ENCODE measurements around the gene ZBTB44.
"Not testable (repeated sequence)": the region's sequence is repeated elsewhere in the genome, so short reads cannot be mapped to it uniquely, and the experiment has no call there.

Gene ZBTB44

DNA sequence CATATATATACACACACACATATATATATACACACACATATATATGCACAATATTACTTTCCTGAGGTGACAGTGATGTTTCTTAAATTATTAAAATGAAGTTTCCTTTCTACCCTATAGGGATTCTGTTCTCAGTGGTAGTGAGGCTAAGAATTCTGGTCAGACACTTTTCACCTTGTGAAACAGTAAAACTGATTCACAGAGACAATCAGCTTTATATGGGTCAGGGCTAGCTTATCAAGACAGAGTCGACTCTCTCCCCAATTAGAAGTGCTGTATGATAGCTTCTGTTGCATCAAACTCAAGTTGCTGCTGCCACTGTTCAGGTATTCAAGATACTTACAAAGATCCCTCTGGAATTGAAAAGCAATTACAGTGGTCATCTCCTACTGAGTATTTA, 68.4 kb downstream of the ZBTB44 start:
- no peak for DNase-seq

DNA sequence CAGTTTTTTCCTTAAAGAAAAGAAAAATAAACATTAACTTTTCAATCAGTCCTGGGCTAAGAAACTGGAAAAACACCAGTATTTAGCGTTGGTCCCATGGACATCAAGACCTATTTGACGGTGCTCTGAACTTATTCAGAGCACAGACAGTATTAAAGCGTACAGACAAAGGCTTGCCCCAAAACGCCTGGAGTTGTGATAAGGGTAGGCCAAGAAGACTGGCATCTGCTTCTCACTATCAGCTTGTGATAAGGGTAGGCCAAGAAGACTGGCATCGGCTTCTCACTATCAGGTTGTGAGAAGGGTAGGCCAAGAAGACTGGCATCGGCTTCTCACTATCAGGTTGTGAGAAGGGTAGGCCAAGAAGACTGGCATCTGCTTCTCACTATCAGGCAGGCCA, 69.3 kb downstream of the ZBTB44 start:
- DNase-seq = not testable (repeated sequence)

- no peak for DNase-seq
These were observed 69.9 kb downstream of the ZBTB44 start for GRCh38 chr11:130244848-130245247.

DNA sequence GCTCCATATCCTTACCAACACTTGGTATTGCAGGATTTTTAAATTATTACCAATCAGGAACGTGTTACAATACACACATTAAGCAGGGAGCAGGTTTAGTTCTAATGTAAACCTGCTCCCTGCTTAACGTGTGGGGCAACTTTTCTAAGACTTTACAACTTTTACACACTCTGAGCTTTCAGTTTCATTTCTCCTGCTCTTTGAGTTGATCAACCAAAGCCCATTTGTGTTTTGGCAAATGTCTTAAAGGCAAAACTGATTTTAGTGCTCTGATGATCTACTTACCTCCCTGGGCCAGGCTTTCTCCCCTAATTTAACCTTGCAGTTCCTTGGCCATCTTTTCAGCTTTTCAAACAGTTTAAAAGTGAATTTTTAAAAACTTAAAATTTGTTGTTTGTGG, 70.9 kb downstream of the ZBTB44 start:
- no peak for DNase-seq

DNA sequence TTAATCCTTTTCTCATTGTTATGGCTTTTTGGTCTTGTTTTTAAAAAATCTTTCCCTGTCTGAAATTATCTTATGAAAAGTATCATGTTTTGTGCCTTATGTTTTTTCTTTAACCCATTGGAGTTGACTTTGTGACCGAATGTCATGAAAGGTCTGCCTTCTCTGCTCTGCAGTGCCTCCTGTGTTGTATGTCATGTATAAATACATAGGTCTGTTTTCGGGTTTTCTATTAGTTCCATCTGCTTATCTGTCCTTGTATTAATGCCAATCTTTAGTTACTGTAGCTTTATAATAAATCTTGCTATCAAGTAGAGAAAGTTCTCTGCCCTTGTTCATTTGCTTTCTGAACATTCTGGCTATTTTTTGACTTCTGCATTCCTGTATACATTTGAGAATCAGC, 73.0 kb downstream of the ZBTB44 start:
- no peak for DNase-seq

DNA sequence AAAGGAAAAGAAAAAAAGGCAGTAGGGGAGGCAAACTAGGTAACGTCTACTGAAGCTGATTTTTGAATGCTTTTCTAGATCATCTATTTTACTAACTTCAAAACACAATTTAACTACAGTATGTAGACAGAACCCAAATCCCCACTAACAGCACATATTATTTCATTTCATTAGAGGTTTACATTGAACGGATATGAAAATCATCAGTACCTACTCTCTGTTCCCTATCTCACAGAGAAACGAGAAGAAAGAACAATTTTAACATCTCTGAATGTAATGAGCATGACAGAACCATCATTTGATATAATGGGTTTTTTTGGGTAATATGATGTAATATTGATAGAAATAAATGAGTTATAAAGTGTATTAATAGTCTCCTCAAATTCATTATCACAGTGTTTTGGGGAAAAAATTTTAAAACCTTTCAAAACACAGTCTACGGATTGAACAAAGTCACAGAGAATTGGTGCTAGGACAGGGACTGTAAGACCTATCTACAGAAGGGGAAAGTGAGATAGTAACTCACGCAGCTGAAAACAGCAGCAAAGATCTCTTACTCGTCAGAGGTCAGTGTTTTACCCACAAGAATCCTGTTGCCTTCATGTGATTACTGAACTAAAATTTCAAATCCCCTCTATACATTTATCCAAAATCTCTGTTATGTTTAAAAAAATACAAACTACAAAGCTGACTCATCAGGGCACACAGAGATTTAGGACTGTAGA, 77.3 kb downstream of the ZBTB44 start:
- no peak for DNase-seq

DNA sequence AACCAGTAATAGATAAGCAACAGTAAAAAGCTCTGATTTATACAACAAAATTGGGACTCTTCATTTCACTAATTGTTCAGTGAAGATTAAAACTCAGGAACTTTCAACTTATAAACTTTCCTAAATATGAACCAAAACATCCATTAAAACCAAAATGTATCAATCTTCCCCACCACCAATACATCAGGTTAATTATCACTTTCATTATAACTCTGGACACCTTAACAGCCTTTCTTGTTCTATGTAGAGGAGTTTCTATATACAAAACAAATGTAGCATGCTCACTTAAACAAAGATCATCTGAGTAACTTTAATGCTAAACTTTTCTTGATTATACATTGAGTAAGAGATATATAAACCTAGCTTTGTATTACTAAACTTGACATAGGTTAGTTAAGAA, 80.4 kb downstream of the ZBTB44 start:
- DNase-seq = no peak

DNA sequence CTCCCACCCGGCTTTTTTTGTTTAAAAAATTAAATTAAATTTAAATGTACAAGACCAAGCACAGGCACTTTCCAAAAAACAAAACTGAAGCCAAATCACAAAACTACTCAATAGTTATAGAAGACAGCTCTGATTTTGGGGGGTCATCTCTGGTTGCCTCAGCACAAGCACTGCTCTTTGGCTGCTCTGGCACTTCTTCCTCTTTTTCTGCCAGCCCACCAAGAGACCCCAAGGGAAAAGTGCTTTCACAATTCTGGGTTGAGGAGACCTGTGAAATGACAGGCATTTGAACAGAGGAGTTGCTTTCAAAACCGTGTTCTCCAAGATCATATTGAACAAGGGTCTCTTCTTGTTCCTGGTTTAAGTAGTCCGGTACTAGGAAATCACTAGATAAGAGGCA, 80.8 kb downstream of the ZBTB44 start:
- not testable (repeated sequence) for DNase-seq

GRCh38 chr11:130233486-130233885, 81.2 kb downstream of the ZBTB44 start:
- not testable (repeated sequence) for DNase-seq

- no peak for DNase-seq
These were observed 87.3 kb downstream of the ZBTB44 start for GRCh38 chr11:130227373-130227772.

- DNase-seq = no peak
These were observed 91.3 kb downstream of the ZBTB44 start for GRCh38 chr11:130223291-130223971.

- no peak for DNase-seq
These were observed 94.2 kb downstream of the ZBTB44 start for GRCh38 chr11:130220311-130221035.

GRCh38 chr11:130219148-130219547, 95.6 kb downstream of the ZBTB44 start:
- DNase-seq = no peak

DNA sequence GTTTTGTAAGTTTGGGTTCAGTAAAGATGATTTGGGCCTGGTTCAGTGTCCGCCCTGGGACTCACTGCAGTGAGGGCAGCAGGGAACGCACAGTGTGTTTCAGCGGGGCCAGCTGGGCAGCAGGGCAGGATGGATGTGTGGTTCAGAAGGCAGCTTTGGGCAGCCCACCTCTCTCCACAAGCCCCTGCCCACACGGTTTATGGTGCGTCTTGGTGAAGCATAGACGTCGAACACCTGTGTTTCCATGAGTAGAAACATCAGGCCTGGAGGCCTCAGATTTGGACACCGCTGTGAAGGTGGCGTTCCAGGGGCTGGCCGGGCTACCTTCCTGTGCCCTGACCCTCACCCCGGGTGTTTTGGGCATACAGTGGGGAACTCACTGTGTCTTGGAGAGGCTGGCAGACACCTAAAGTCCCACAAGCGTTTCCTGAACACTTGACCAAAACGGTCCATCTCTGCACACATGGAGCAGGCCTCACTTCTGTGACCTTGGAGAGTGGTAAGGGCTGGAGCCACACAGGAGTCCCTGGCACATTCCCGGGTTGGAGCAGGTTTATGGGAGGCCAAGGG, 96.1 kb downstream of the ZBTB44 start:
- no peak for DNase-seq

DNA sequence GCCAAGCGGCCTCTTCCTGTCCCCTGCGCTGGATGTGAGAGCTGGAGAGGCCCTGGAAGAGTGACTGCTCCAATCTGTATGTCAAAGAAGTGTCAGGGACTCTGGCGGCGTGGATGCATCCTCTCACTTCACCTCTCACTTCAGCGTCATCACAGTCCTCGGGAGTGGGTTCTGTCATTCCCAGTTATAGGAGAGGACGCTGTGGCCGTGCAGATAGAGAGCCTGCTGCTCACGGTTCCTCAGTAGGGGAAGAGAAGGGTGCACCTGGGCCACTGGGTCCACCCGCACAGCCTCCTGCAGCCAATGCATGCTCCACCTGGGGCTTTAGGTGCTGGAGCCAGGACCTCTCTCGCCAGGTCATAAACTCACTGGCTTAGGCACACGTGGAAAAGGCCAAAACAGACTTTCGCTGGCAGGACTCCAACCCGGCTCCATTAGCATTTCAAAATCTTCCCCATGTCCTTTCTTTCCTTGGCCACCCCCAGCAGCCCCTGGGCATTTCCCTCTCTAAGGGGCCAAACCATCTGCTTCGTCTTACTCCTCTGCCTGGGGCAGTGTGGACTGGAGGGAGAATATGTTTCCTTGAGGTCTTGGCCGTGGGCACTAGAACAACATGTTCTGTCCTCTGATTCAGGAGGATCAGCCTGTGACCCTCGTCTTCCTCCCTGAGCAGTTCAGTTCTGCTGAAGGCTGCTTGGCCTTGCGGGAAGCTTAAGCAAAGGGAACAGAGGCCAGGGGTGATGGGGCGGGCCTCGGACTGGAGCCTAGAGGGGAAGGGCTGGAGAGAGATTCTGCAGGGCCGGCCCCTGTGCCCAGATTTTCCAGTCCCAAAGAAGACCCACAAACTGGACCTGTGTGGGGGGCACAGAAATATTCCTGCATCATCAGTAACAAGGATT, 97.3 kb downstream of the ZBTB44 start:
- no peak for DNase-seq

GRCh38 chr11:130216591-130217132, 98.1 kb downstream of the ZBTB44 start:
- no peak for DNase-seq

GRCh38 chr11:130216221-130216550, 98.5 kb downstream of the ZBTB44 start:
- no peak for DNase-seq

GRCh38 chr11:130215531-130216220, 99.0 kb downstream of the ZBTB44 start:
- DNase-seq = no peak

GRCh38 chr11:130214861-130215530, 99.7 kb downstream of the ZBTB44 start:
- no peak for DNase-seq

GRCh38 chr11:130213979-130214281, 100.8 kb downstream of the ZBTB44 start:
- no peak for DNase-seq

All from fibroblast of skin of scalp (primary cell).